HEK293 (cell line): ENCODE measurements around the gene ADSL.

Experiments
- SALL2 ChIP-seq: fragments of 450-650 bp; formaldehyde crosslinking; IDR thresholded peaks from 2 replicates; pipeline ENCODE4 v1.5.0; 2017; ENCODE audit warnings: missing biosample characterization, mild to moderate bottlenecking, missing genetic modification characterization, borderline replicate concordance
- ZNF112 ChIP-seq: fragments of 450-650 bp; formaldehyde crosslinking; IDR thresholded peaks from 2 replicates; pipeline ENCODE4 v1.5.0; 2017; ENCODE audit warnings: missing biosample characterization, missing genetic modification characterization
- ZNF274 ChIP-seq, 2 experiments: fragments of 200-500 bp in 1 of 2; fragments of 450-650 bp in 1 of 2; sonication (Bioruptor generic) in 1 of 2; formaldehyde crosslinking in 1 of 2; IDR thresholded peaks; 2 replicates each; pipeline versions ENCODE4 v1.5.1 to v1.6.1; 2014 to 2016; ENCODE audit warnings: borderline replicate concordance in 1 of 2, inconsistent platforms in 1 of 2, low read length in 1 of 2, missing biosample characterization in 1 of 2, missing genetic modification characterization in 1 of 2
- TF ChIP-seq, protein P1 (sequence below): fragments of 450-650 bp; IDR thresholded peaks from 2 replicates; pipeline ENCODE4 v1.5.1; 2018; ENCODE audit warnings: missing biosample characterization, mild to moderate bottlenecking, missing genetic modification characterization
- TF ChIP-seq, protein P2 (sequence below): fragments of 450-650 bp; formaldehyde crosslinking; IDR thresholded peaks from 2 replicates; pipeline ENCODE4 v1.5.1; 2016; ENCODE audit warnings: missing biosample characterization, missing genetic modification characterization
- TF ChIP-seq, protein P3 (sequence below): fragments of 450-650 bp; formaldehyde crosslinking; IDR thresholded peaks from 2 replicates; pipeline ENCODE4 v1.5.1; 2016; ENCODE audit warnings: missing biosample characterization, missing genetic modification characterization
- TF ChIP-seq, protein P4 (sequence below): fragments of 450-650 bp; formaldehyde crosslinking; IDR thresholded peaks from 2 replicates; pipeline ENCODE4 v1.5.1; 2016; ENCODE audit warnings: missing biosample characterization, missing genetic modification characterization

DNA sequence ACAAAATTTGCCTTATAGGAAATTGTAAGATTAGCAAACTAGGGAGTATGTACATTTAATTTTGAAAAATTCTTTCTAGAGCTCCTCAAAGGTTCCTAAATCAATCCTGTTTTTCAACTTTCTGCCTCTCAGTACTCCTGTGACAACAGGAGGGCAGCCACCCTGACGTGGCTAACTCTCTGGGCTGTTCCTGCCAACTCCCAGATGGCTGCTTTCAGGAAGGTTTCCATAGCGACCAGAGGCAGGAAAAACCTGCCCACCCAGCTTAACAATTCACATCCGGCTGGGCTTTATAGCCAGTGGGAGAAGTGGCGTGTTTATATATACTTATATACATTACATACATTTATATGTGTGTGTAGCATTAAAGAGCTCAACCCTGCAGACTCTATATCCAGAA, 50.6 kb downstream of the ADSL start:
- TF ChIP-seq, protein P1, sequence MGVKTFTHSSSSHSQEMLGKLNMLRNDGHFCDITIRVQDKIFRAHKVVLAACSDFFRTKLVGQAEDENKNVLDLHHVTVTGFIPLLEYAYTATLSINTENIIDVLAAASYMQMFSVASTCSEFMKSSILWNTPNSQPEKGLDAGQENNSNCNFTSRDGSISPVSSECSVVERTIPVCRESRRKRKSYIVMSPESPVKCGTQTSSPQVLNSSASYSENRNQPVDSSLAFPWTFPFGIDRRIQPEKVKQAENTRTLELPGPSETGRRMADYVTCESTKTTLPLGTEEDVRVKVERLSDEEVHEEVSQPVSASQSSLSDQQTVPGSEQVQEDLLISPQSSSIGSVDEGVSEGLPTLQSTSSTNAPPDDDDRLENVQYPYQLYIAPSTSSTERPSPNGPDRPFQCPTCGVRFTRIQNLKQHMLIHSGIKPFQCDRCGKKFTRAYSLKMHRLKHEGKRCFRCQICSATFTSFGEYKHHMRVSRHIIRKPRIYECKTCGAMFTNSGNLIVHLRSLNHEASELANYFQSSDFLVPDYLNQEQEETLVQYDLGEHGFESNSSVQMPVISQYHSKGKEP, result no peak
- no peak for TF ChIP-seq ZNF112 (tag by site-specific recombination)
- TF ChIP-seq, protein P2, sequence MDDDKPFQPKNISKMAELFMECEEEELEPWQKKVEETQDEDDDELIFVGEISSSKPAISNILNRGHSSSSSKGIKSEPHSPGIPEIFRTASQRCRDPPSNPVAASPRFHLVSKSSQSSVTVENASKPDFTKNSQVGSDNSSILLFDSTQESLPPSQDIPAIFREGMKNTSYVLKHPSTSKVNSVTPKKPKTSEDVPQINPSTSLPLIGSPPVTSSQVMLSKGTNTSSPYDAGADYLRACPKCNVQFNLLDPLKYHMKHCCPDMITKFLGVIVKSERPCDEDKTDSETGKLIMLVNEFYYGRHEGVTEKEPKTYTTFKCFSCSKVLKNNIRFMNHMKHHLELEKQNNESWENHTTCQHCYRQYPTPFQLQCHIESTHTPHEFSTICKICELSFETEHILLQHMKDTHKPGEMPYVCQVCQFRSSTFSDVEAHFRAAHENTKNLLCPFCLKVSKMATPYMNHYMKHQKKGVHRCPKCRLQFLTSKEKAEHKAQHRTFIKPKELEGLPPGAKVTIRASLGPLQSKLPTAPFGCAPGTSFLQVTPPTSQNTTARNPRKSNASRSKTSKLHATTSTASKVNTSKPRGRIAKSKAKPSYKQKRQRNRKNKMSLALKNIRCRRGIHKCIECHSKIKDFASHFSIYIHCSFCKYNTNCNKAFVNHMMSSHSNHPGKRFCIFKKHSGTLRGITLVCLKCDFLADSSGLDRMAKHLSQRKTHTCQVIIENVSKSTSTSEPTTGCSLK (tag by site-specific recombination), result no peak
- TF ChIP-seq, protein P3, sequence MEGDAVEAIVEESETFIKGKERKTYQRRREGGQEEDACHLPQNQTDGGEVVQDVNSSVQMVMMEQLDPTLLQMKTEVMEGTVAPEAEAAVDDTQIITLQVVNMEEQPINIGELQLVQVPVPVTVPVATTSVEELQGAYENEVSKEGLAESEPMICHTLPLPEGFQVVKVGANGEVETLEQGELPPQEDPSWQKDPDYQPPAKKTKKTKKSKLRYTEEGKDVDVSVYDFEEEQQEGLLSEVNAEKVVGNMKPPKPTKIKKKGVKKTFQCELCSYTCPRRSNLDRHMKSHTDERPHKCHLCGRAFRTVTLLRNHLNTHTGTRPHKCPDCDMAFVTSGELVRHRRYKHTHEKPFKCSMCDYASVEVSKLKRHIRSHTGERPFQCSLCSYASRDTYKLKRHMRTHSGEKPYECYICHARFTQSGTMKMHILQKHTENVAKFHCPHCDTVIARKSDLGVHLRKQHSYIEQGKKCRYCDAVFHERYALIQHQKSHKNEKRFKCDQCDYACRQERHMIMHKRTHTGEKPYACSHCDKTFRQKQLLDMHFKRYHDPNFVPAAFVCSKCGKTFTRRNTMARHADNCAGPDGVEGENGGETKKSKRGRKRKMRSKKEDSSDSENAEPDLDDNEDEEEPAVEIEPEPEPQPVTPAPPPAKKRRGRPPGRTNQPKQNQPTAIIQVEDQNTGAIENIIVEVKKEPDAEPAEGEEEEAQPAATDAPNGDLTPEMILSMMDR (tag by site-specific recombination), result no peak
- TF ChIP-seq SALL2 (tag by site-specific recombination), result no peak
- TF ChIP-seq, protein P4, sequence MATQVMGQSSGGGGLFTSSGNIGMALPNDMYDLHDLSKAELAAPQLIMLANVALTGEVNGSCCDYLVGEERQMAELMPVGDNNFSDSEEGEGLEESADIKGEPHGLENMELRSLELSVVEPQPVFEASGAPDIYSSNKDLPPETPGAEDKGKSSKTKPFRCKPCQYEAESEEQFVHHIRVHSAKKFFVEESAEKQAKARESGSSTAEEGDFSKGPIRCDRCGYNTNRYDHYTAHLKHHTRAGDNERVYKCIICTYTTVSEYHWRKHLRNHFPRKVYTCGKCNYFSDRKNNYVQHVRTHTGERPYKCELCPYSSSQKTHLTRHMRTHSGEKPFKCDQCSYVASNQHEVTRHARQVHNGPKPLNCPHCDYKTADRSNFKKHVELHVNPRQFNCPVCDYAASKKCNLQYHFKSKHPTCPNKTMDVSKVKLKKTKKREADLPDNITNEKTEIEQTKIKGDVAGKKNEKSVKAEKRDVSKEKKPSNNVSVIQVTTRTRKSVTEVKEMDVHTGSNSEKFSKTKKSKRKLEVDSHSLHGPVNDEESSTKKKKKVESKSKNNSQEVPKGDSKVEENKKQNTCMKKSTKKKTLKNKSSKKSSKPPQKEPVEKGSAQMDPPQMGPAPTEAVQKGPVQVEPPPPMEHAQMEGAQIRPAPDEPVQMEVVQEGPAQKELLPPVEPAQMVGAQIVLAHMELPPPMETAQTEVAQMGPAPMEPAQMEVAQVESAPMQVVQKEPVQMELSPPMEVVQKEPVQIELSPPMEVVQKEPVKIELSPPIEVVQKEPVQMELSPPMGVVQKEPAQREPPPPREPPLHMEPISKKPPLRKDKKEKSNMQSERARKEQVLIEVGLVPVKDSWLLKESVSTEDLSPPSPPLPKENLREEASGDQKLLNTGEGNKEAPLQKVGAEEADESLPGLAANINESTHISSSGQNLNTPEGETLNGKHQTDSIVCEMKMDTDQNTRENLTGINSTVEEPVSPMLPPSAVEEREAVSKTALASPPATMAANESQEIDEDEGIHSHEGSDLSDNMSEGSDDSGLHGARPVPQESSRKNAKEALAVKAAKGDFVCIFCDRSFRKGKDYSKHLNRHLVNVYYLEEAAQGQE (tag by site-specific recombination), result no peak
- no peak for TF ChIP-seq ZNF274 (IDR thresholded peaks at IDR 0.05; ENCODE audit: low read length)
- TF ChIP-seq ZNF274 (tag by site-specific recombination; IDR thresholded peaks at IDR 0.05; ENCODE audit: borderline replicate concordance), result no peak
